ENCODE measurements around the gene PSMA1.

DNA sequence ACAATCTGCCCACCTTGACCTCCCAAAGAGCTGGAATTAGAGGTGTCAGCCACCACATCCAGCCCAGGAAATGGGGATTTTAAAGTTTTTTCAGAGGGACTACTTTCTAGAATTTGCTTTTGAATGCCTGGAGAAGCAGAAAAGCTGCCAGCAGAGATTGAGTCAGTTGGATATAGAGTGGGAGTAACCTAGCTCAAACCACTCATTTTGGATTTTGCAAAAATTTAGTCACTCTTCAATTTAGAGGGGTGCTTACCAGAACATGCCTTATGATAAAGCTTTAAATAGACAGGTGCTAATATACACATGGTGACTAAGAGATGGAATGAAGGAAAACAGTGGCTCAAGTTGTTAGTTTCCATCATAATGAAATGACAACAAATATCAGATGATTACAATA lies 26.5 kb upstream of the PSMA1 start:
- TF ChIP-seq, protein P1, sequence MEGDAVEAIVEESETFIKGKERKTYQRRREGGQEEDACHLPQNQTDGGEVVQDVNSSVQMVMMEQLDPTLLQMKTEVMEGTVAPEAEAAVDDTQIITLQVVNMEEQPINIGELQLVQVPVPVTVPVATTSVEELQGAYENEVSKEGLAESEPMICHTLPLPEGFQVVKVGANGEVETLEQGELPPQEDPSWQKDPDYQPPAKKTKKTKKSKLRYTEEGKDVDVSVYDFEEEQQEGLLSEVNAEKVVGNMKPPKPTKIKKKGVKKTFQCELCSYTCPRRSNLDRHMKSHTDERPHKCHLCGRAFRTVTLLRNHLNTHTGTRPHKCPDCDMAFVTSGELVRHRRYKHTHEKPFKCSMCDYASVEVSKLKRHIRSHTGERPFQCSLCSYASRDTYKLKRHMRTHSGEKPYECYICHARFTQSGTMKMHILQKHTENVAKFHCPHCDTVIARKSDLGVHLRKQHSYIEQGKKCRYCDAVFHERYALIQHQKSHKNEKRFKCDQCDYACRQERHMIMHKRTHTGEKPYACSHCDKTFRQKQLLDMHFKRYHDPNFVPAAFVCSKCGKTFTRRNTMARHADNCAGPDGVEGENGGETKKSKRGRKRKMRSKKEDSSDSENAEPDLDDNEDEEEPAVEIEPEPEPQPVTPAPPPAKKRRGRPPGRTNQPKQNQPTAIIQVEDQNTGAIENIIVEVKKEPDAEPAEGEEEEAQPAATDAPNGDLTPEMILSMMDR (IDR thresholded peaks at IDR 0.05), result no peak
- TF ChIP-seq POLR2A (IDR thresholded peaks at IDR 0.05), result no peak
